Naive B cell (primary cell): ENCODE data around the gene GNPTAB. TPM values are rescaled to one million over a fixed set of nuclear protein-coding genes. Genes with fewer than 3 reads are reported as not detected.
"Not testable (repeated sequence)": the region's sequence is repeated elsewhere in the genome, so short reads cannot be mapped to it uniquely, and the experiment has no call there.

Source experiments
- ATAC-seq, 2 donors: fragments of 150-1000 bp; cut with Tn5 transposase; 2 replicates each; pipeline ENCODE4 v1.10.0; 2021; ENCODE audit warnings: low read depth in 2 of 2, mild to moderate bottlenecking in 2 of 2, moderate library complexity in 2 of 2
- DNase-seq: peaks from one replicate; pipeline ENCODE4 v3.0.0; 2022
- H3K27ac Mint-ChIP-seq, 6 donors: one replicate each; pipeline ENCODE4 v1.8.0; 2020 to 2022; ENCODE audit warnings: mild to moderate bottlenecking in 6 of 6, mixed read lengths in 6 of 6, moderate library complexity in 5 of 6, inconsistent platforms in 2 of 6
- H3K27me3 Mint-ChIP-seq, 3 donors: one replicate each; pipeline ENCODE4 v1.8.0; 2021 to 2022; ENCODE audit warnings: mixed read lengths in 3 of 3, mild to moderate bottlenecking in 1 of 3
- H3K36me3 Mint-ChIP-seq, 2 donors: one replicate each; pipeline ENCODE4 v1.8.0; 2020 to 2022; ENCODE audit warnings: mixed read lengths in 2 of 2, inconsistent platforms in 1 of 2, mild to moderate bottlenecking in 1 of 2
- H3K4me1 Mint-ChIP-seq, 3 donors: one replicate each; pipeline ENCODE4 v1.8.0; 2020 to 2022; ENCODE audit warnings: mixed read lengths in 3 of 3, inconsistent platforms in 1 of 3, mild to moderate bottlenecking in 1 of 3, moderate library complexity in 1 of 3
- H3K4me3 Mint-ChIP-seq, 8 donors: one replicate each; pipeline ENCODE4 v1.8.0; 2020 to 2022; ENCODE audit warnings: mild to moderate bottlenecking in 8 of 8, mixed read lengths in 8 of 8, moderate library complexity in 8 of 8, inconsistent platforms in 2 of 8
- H3K9me3 Mint-ChIP-seq, 7 donors: one replicate each; pipeline ENCODE4 v1.8.0; 2020 to 2022; ENCODE audit warnings: mixed read lengths in 7 of 7, mild to moderate bottlenecking in 5 of 7, inconsistent platforms in 2 of 7, moderate library complexity in 1 of 7
- polyA plus RNA-seq, 6 donors: library from polyadenylated mRNA; unstranded; fragments of 300-500 nt; fragmentation: Illumina TruSeq; gene quantifications; one replicate each; pipeline ENCODE4 v1.2.3, GENCODE V29; 2021; ENCODE audit warnings: low read depth in 6 of 6

Gene GNPTAB
- polyA plus RNA-seq, 6 donors from 2014 or later = 29.8 to 39.8 (median 33.7) TPM

GRCh38 chr12:101746196-101746595, 84.6 kb downstream of the GNPTAB start:
- H3K4me1 Mint-ChIP-seq = peaks cover 56 to 70% (median 57%) of the 10 kb centered on the region in 3 donors

DNA sequence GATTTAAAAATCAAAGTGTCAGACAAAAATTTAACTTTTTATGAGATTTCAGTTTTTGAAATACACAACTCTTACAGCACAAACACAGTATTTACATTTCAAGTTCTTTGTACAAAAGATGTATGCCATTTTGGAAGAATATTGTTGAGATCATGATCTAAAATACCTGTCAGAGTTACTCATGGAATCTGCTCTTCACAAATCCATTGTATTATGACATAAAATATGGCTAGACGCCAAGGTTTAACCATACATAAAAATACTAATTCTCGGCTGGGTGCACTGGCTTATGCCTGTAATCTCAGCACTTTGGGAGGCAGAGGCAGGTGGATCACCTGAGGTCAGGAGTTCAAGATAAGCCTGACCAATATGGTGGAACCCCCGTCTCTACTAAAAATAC, 85.3 kb downstream of the GNPTAB start:
- ATAC-seq = no peak
- Mint-ChIP-seq H3K27ac (peak overlapping the region; percentile 99 to 100 (median 100)), H3K36me3 (peaks cover 28 to 40% of the 10 kb centered on the region in 2 donors), H3K9me3 (no peaks in the 10 kb centered on the region), H3K4me3 (peak overlapping the region in 4 of 8 donors; percentile 8 to 84 (median 44)), H3K27me3 (no peaks in the 10 kb centered on the region), H3K4me1 (peaks cover 59 to 75% (median 59%) of the 10 kb centered on the region in 3 donors)
- DNase-seq = no peak

More at GRCh38 chr12:101746196-101746595, 84.6 kb downstream of the GNPTAB start:
- Mint-ChIP-seq H3K36me3 (peaks cover 29 to 37% of the 10 kb centered on the region in 2 donors), H3K27ac (peak overlapping the region in 5 of 6 donors; percentile 47 to 100 (median 99)), H3K9me3 (no peaks in the 10 kb centered on the region), H3K4me3 (no peak overlapping the region), H3K27me3 (no peaks in the 10 kb centered on the region)
- no peak for ATAC-seq
- no peak for DNase-seq

DNA sequence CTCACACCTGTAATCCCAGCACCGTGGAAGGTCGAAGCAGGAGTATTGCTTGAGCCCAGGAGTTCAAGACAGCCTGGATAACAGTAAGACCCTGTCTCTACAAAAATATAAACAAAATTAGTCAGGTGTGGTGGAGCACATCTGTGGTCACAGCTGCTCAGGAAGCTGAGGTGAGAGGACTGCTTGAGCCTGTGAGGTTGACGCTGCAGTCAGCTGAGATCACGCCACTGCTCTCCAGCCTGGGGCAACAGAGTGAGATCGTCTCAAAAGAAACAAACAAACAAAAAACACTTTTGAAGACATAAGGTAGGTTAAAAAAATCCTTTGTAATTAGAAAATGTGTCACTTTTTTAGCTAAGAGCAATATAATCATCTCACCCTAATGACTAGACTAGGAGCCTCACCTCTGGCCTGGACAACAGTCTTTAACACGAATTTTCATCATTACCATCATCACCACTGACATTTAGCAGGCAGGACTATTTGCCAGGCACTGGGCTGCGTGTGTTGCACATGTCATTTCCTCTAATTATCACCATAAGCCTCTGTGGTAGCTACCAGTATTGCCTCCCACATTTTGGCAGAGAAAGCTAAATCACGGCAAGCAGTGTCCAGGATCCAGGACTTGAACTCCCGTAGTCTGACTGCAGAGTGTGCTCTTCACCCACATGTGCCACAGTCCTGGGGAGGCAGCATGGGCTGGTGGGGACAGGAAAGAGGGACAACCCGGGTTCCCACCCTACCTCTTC, 86.9 kb downstream of the GNPTAB start:
- DNase-seq (peak; percentile 91), ATAC-seq (peak; percentile 88)
- H3K36me3 Mint-ChIP-seq = peaks cover 18 to 31% of the 10 kb centered on the region in 2 donors
- peaks cover 51 to 69% (median 59%) of the 10 kb centered on the region in 3 donors for H3K4me1 Mint-ChIP-seq
- no peaks in the 10 kb centered on the region for H3K27me3 Mint-ChIP-seq
- peak overlapping the region; percentile 34 to 91 (median 76) for H3K4me3 Mint-ChIP-seq
- no peaks in the 10 kb centered on the region for H3K9me3 Mint-ChIP-seq
- peak overlapping the region; percentile 99 to 100 (median 100) for H3K27ac Mint-ChIP-seq

DNA sequence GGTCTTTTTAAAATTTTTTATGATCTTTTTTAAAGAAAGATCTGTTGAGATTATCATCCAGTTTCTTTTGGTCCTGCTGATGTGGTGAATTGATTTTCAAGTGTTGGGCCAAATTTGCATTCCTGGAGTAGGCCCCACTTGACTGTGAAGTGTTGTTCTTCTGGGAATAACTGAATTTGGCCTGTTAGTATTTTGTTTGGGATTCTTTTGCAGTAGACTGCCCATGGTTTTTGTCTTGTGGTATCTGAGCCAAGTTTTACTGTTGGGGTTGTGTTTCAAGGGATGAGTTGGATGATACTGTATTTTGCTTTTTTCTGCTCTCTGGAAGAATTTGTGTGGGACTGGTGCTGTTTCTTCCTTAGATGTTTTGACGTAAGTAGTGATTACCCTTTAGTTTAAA, 87.5 kb downstream of the GNPTAB start:
- DNase-seq (no peak), ATAC-seq (no peak)
- Mint-ChIP-seq H3K4me3 (peak overlapping the region; percentile 34 to 91 (median 76)), H3K27ac (peak overlapping the region; percentile 99 to 100 (median 100)), H3K36me3 (peaks cover 12 to 24% of the 10 kb centered on the region in 2 donors), H3K27me3 (no peaks in the 10 kb centered on the region), H3K9me3 (no peaks in the 10 kb centered on the region), H3K4me1 (peaks cover 51 to 66% (median 55%) of the 10 kb centered on the region in 3 donors)

DNA sequence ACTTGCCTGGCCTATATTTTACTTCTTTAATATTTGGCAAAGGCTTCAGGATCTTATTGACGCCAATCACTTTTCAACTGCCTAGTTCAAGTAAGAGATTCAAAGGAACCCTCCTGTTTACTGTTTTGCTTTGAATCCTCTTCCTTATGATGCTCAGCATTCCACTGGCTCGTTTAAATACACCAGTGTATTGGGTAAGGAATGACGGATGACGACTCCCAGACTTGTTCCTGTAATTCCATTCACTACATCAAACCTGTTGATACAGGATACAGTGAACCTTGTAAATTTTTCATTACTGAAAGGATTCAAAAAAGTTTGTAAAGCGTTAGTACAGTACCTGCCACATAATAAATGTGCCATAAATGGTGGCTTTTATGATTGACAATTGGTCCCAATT, 89.8 kb downstream of the GNPTAB start:
- H3K4me1 Mint-ChIP-seq = peaks cover 42 to 52% (median 43%) of the 10 kb centered on the region in 3 donors
- ATAC-seq = no peak
- peak overlapping the region; percentile 99 to 100 (median 100) for H3K27ac Mint-ChIP-seq
- no peaks in the 10 kb centered on the region for H3K27me3 Mint-ChIP-seq
- H3K4me3 Mint-ChIP-seq = peak overlapping the region in 1 of 8 donors; percentile 75
- H3K9me3 Mint-ChIP-seq = no peaks in the 10 kb centered on the region
- H3K36me3 Mint-ChIP-seq = peaks cover 18 to 21% of the 10 kb centered on the region in 2 donors
- DNase-seq = no peak

DNA sequence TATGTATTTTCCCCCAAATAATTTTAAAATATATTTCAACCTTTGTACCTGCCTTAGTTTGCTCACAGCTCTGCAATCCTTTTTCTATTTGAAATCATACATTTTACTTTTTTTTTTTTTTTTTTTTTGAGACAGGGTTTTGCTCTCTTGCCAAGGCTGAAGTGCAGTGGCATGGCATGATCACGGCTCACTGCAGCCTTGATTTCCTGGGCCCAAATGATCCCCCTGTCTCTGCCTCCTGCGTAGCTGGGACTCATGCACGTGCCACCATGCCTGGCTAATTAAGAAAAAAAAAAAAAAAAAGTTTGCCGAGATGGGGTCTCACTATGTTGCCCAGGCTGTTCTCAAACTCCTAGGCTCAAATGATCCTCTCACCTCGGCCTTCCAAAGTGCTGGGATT, 90.2 kb downstream of the GNPTAB start:
- no peaks in the 10 kb centered on the region for H3K9me3 Mint-ChIP-seq
- H3K27me3 Mint-ChIP-seq = no peaks in the 10 kb centered on the region
- H3K4me1 Mint-ChIP-seq = peaks cover 42 to 49% (median 43%) of the 10 kb centered on the region in 3 donors
- ATAC-seq (no peak), DNase-seq (no peak)
- H3K4me3 Mint-ChIP-seq = no peak overlapping the region
- H3K36me3 Mint-ChIP-seq = peaks cover 18 to 21% of the 10 kb centered on the region in 2 donors
- H3K27ac Mint-ChIP-seq = peak overlapping the region in 4 of 6 donors; percentile 63 to 100 (median 100)

DNA sequence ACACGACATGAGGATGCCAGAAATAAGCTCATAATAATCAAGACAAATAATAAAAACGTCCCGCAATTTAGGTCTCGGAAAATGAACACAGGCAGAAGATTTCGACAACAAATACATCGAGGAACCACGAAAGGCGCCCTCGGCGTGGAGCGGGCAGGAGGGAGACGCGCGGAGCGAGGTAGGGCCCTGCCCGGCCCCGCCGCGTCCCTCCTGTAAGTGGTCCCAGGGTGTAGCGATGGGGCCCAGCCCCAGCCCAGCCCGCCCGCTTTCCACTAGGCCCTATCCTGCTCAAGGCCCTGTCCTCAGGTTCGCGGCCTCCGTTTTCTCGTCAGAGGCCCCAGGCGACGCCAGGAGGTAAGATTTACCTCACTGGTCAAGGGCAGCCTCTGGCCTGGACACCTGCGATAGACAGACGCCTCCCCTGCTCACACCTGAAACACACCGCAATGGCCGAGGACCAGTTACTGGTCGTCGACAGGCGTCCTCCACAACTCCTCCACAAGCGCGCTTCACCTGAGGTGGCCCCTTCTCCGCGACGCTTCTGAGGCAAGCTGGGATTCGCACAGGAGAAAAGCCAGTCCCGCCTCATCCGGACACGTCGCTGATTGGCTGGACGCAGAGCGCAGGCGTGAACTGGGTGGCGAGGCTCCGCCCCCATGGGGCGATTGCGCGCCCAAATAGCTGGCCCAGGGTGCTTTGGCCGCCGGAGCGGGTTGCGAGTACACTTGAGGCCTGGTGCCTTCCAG, 91.7 kb downstream of the GNPTAB start, which contains the start of gene SYCP3:
SYCP3 (minus strand) TSS at position 543 of the 746 bp plus-strand sequence. CDS start 1,527 bp downstream, outside the sequence.
- Mint-ChIP-seq H3K27me3 (no peaks in the 10 kb centered on the region), H3K36me3 (peaks cover 17 to 18% of the 10 kb centered on the region in 2 donors), H3K4me1 (peaks cover 31 to 34% (median 34%) of the 10 kb centered on the region in 3 donors), H3K27ac (peak within 1 kb of the TSS in 5 of 6 donors; percentile 63 to 86 (median 79)), H3K9me3 (no peaks in the 10 kb centered on the region), H3K4me3 (peak within 1 kb of the TSS in 1 of 8 donors; percentile 60)
- DNase-seq (no peak), ATAC-seq (no peak)

DNA sequence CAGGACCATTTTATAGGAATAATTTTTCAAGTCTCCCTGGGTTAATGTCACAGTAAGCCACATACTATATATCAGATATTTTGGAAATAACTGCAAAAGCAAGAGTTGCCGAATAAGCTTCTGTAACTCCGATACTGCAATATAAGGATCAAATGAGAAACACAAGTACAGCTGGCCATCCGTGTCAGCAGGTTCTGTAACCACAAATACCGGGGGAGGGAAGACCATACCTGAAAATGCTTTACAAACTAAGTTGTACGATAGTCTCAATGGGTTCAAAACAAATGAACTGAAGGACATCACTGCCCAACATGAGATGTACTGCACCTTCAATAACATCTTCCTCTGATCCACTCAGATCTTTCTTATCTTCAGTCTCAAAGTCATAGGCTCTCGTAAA, 93.3 kb downstream of the GNPTAB start:
- H3K27ac Mint-ChIP-seq = peak overlapping the region in 4 of 6 donors; percentile 0 to 86 (median 48)
- DNase-seq = no peak
- no peak overlapping the region for H3K4me3 Mint-ChIP-seq
- peaks cover 18 to 27% (median 21%) of the 10 kb centered on the region in 3 donors for H3K4me1 Mint-ChIP-seq
- peaks cover 20 to 24% of the 10 kb centered on the region in 2 donors for H3K36me3 Mint-ChIP-seq
- no peaks in the 10 kb centered on the region for H3K9me3 Mint-ChIP-seq
- H3K27me3 Mint-ChIP-seq = no peaks in the 10 kb centered on the region
- ATAC-seq = no peak

DNA sequence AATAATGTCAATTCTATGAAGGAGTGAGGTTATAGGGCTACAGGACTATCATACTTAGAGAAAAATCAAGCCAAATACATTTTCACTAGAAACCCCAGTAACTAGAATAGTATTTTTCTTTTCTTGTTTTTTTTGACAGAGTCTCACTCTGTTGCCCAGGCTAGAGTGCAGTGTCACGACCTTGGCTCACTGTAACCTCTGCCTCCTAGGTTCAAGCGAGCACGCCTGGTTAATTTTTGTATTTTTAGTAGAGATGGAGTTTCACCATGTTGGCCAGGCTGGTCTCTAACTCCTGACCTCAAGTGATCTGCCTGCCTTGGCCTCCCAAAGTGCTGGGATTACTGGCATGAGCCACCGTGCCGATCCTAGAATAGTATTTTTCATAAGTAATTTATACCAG, 96.3 kb downstream of the GNPTAB start:
- Mint-ChIP-seq H3K36me3 (peaks cover 25 to 28% of the 10 kb centered on the region in 2 donors), H3K4me1 (peaks cover 13 to 17% (median 15%) of the 10 kb centered on the region in 3 donors), H3K27ac (peak overlapping the region in 3 of 6 donors; percentile 20 to 36 (median 29))
- not testable (repeated sequence) for ATAC-seq, H3K4me3 Mint-ChIP-seq, H3K27me3 Mint-ChIP-seq, H3K9me3 Mint-ChIP-seq, DNase-seq

DNA sequence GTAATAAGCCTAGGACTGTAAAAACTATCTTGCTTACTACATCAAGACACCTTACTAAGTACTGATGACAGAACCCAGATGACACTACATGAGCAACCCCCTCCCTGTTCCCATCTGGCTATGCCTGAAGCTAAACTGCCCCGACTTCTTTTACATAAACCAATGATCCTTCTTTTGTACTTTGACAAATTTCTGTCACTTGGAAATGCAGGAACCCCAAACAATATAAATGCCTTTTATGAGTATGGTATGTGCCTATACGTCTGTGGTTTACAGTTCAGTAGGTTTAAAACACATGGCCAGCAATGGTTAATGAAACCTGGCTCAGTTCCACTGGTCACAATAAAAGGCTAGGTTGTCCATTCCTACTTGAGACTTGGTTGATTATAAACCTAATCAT, 97.6 kb downstream of the GNPTAB start:
- H3K27me3 Mint-ChIP-seq = no peaks in the 10 kb centered on the region

GRCh38 chr12:101732318-101732717, 98.4 kb downstream of the GNPTAB start:
- DNase-seq (no peak), ATAC-seq (peak; percentile 65 to 68)
- Mint-ChIP-seq H3K36me3 (peaks cover 20 to 30% of the 10 kb centered on the region in 2 donors), H3K4me1 (peaks cover 11 to 17% (median 15%) of the 10 kb centered on the region in 3 donors), H3K9me3 (peaks cover 0 to 5% (median 0%) of the 10 kb centered on the region in 7 donors), H3K27ac (peak overlapping the region; percentile 74 to 96 (median 87)), H3K4me3 (peak overlapping the region in 3 of 8 donors; percentile 34 to 80 (median 42)), H3K27me3 (no peaks in the 10 kb centered on the region)

More for the DNA sequence above, 97.6 kb downstream of the GNPTAB start:
- ATAC-seq (no peak), DNase-seq (no peak)
- Mint-ChIP-seq H3K9me3 (peaks cover 0 to 5% (median 0%) of the 10 kb centered on the region in 7 donors), H3K4me3 (peak overlapping the region in 1 of 8 donors; percentile 17), H3K4me1 (peaks cover 13 to 17% (median 15%) of the 10 kb centered on the region in 3 donors), H3K36me3 (peaks cover 25 to 36% of the 10 kb centered on the region in 2 donors), H3K27ac (peak overlapping the region in 4 of 6 donors; percentile 33 to 92 (median 86))

DNA sequence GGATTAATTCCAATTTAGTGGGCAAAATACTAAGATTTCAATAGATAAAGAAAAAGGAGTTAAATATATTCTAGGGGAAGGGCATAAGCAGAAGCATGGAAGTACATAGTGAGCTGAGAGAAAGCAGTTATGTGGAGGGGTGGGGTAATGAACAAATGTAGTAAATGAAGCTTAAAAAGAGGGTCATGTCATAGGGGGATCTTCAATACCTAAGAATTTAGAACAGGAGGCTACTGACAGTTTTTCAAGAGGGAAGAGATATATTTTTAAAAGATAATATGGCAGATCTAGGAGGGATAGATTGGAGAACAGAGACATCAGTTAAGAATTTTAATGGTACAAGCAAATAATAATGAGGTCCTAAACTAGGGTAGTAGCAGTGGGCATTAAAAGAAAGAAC, 100.9 kb downstream of the GNPTAB start:
- peaks cover 24 to 38% of the 10 kb centered on the region in 2 donors for H3K36me3 Mint-ChIP-seq
- DNase-seq (no peak), ATAC-seq (no peak)
- H3K27me3 Mint-ChIP-seq = no peaks in the 10 kb centered on the region
- peak overlapping the region in 5 of 6 donors; percentile 4 to 86 (median 77) for H3K27ac Mint-ChIP-seq
- H3K4me1 Mint-ChIP-seq = peaks cover 10 to 17% (median 15%) of the 10 kb centered on the region in 3 donors
- H3K4me3 Mint-ChIP-seq = no peak overlapping the region
- peaks cover 0 to 5% (median 0%) of the 10 kb centered on the region in 7 donors for H3K9me3 Mint-ChIP-seq

- H3K4me1 Mint-ChIP-seq = peaks cover 4 to 7% (median 4%) of the 10 kb centered on the region in 3 donors
- peaks cover 19 to 32% of the 10 kb centered on the region in 2 donors for H3K36me3 Mint-ChIP-seq
- no peaks in the 10 kb centered on the region for H3K27me3 Mint-ChIP-seq
- no peak for DNase-seq
- no peak overlapping the region for H3K27ac Mint-ChIP-seq
- H3K9me3 Mint-ChIP-seq = peaks cover 0 to 2% (median 0%) of the 10 kb centered on the region in 7 donors
- no peak for ATAC-seq
- no peak overlapping the region for H3K4me3 Mint-ChIP-seq
These were observed 103.7 kb downstream of the GNPTAB start for GRCh38 chr12:101727098-101727497.
